GM10248 (cell line): ENCODE measurements around the gene TBC1D9B.
A peak's percentile ranks its signal among the peaks of the same experiment; 100 is the strongest.

ENCODE experiments used
- CTCF ChIA-PET: fragments of 300-600 bp; sonication (Branson Sonifier 250); formaldehyde crosslinking; extraction: SDS; loops from one replicate; lab custom pipeline; 2021; ENCODE audit warnings: antibody characterized with exemption; lab: Yijun Ruan, JAX
- POLR2A ChIA-PET: fragments of 350-650 bp; sonication (Branson Sonifier 250); formaldehyde crosslinking; extraction: SDS; loops from one replicate; lab custom pipeline; 2020; ENCODE audit warnings: antibody characterized with exemption; lab: Yijun Ruan, JAX
- DNase-seq: peaks from one replicate; pipeline ENCODE4 v3.0.0; 2012; ENCODE audit errors: extremely low spot score
- CTCF ChIP-seq: IDR thresholded peaks from 2 replicates; pipeline ENCODE4 v1.5.1; 2012; ENCODE audit warnings: mild to moderate bottlenecking, low read depth; ENCODE audit errors: extremely low read depth, missing control alignments, control extremely low read depth

Gene TBC1D9B

GRCh38 chr5:179918742-179919486 lies 11.2 kb upstream of the TBC1D9B start:
- no peak for DNase-seq
- POLR2A ChIA-PET, result no interaction called here
- CTCF ChIA-PET, result interaction anchor here (1.7 kb wide), 1 partner anchor 53 kb away, joined by 3 read pairs; no protein-coding TSS in a partner anchor
- TF ChIP-seq CTCF, result no peak

- TF ChIP-seq CTCF, result no peak
- no peak for DNase-seq
- POLR2A ChIA-PET, result no interaction called here
Measured at GRCh38 chr5:179916523-179916922, 8.8 kb upstream of the TBC1D9B start.

GRCh38 chr5:179915406-179915935 lies 7.8 kb upstream of the TBC1D9B start:
- POLR2A ChIA-PET, result no interaction called here
- CTCF ChIA-PET, result interaction anchor here (1.1 to 2.2 kb wide), 3 partner anchors 9 to 47 kb away, joined by 3 to 6 read pairs (median 4); no protein-coding TSS in a partner anchor
- TF ChIP-seq CTCF, result no peak
- DNase-seq, result no peak

More at GRCh38 chr5:179916523-179916922, 8.8 kb upstream of the TBC1D9B start:
- CTCF ChIA-PET, result interaction anchor here (1.0 to 2.2 kb wide), 6 partner anchors 8 to 115 kb away, joined by 3 to 6 read pairs (median 4); no protein-coding TSS in a partner anchor

GRCh38 chr5:179914032-179914755 lies 6.5 kb upstream of the TBC1D9B start:
- peak; percentile 46 for DNase-seq
- POLR2A ChIA-PET, result interaction anchor here (0.6 kb wide), 1 partner anchor 170 kb away, joined by 4 read pairs; no protein-coding TSS in a partner anchor
- CTCF ChIA-PET, result interaction anchor here (0.7 to 2.2 kb wide), 7 partner anchors 8 to 415 kb away, joined by 3 to 7 read pairs (median 4); no protein-coding TSS in a partner anchor
- no peak for TF ChIP-seq CTCF

- CTCF ChIA-PET, result interaction anchor here (1.1 to 1.7 kb wide), 5 partner anchors 9 to 112 kb away, joined by 4 to 7 read pairs (median 4); no protein-coding TSS in a partner anchor
Measured at GRCh38 chr5:179913461-179913860, 5.8 kb upstream of the TBC1D9B start.

More at GRCh38 chr5:179913461-179913860, 5.8 kb upstream of the TBC1D9B start:
- no peak for DNase-seq
- POLR2A ChIA-PET, result interaction anchor here (0.6 kb wide), 1 partner anchor 169 kb away, joined by 4 read pairs; no protein-coding TSS in a partner anchor
- TF ChIP-seq CTCF, result no peak
